HG03159 (cell line): Measurements from ENCODE around the gene C17orf107.
"Not testable (repeated sequence)": the region's sequence is repeated elsewhere in the genome, so short reads cannot be mapped to it uniquely, and the experiment has no call there.

Source experiments
- ATAC-seq: cut with Tn5 transposase; IDR thresholded peaks from one replicate; pipeline ENCODE4 v1.9.1; 2021; ENCODE audit warnings: mild to moderate bottlenecking, moderate library complexity; ENCODE audit not compliant: unreplicated experiment

C17orf107 gene

GRCh38 chr17:4899341-4900230 is at the start of gene C17orf107:
Gene C17orf107 (plus strand): TSS chr17:4899536. CDS start chr17:4899763, 227 bp downstream.
- ATAC-seq: peak; percentile 49

GRCh38 chr17:4850246-4850645 is 49.1 kb upstream of the C17orf107 start:
- no peak for ATAC-seq

GRCh38 chr17:4851084-4851483 is 48.3 kb upstream of the C17orf107 start:
- no peak for ATAC-seq

GRCh38 chr17:4852567-4853207 is 46.6 kb upstream of the C17orf107 start:
- no peak for ATAC-seq

- no peak for ATAC-seq
These were observed 46.1 kb upstream of the C17orf107 start for GRCh38 chr17:4853208-4853671.

GRCh38 chr17:4854111-4854681 is 45.1 kb upstream of the C17orf107 start:
- ATAC-seq: no peak

GRCh38 chr17:4856271-4856936 is 42.9 kb upstream of the C17orf107 start:
- no peak for ATAC-seq

- no peak for ATAC-seq
These were observed 42.4 kb upstream of the C17orf107 start for GRCh38 chr17:4856937-4857314.

GRCh38 chr17:4857347-4857746 is 42.0 kb upstream of the C17orf107 start:
- ATAC-seq: not testable (repeated sequence)

- ATAC-seq: no peak
These were observed 41.1 kb upstream of the C17orf107 start for GRCh38 chr17:4858068-4858881.

GRCh38 chr17:4858882-4859260 is 40.5 kb upstream of the C17orf107 start:
- no peak for ATAC-seq

- ATAC-seq: no peak
These were observed 39.3 kb upstream of the C17orf107 start for GRCh38 chr17:4859816-4860625.

GRCh38 chr17:4860651-4861050 is 38.7 kb upstream of the C17orf107 start:
- no peak for ATAC-seq

- ATAC-seq: no peak
These were observed 38.3 kb upstream of the C17orf107 start for GRCh38 chr17:4861052-4861451.

GRCh38 chr17:4862720-4863119 is 36.6 kb upstream of the C17orf107 start:
- no peak for ATAC-seq

- ATAC-seq: no peak
These were observed 36.0 kb upstream of the C17orf107 start for GRCh38 chr17:4863321-4863720.

GRCh38 chr17:4867535-4867934 is 31.8 kb upstream of the C17orf107 start:
- ATAC-seq: not testable (repeated sequence)

GRCh38 chr17:4869058-4869998 is 30.0 kb upstream of the C17orf107 start:
- not testable (repeated sequence) for ATAC-seq
